ENCODE data around the gene PRCP. TPM values are rescaled to one million over a fixed set of nuclear protein-coding genes. Genes with fewer than 3 reads are reported as not detected.

PRCP gene
- polyA plus RNA-seq, 1 of the 3 experiments (the other 2 are of a cell fraction): 65.0 TPM

- Histone ChIP-seq H3F3A (replicated peaks; ENCODE audit: insufficient read depth) (no peaks in the 10 kb centered on the region), H3K9ac (no peak overlapping the region), H3K79me2 (ENCODE audit: insufficient read depth) (no peaks in the 10 kb centered on the region), H2AFZ (ENCODE audit: low read depth) (no peak overlapping the region), H3K4me1 (ENCODE audit: control insufficient read depth in 1 of 2, insufficient read depth in 2 of 2, low read depth in 1 of 2, low read length in 1 of 2) (no peaks in the 10 kb centered on the region), H3K27me3 (ENCODE audit: insufficient read depth) (no peaks in the 10 kb centered on the region), H3K36me3 (replicated peaks in 1 of 2; ENCODE audit: control insufficient read depth in 1 of 2, insufficient read depth in 2 of 2, low read length in 1 of 2) (peaks cover 13 to 17% of the 10 kb centered on the region in 2 experiments), H3K9me2 (no peaks in the 10 kb centered on the region), H3K4me2 (no peak overlapping the region), H4K20me1 (ENCODE audit: insufficient read depth) (no peaks in the 10 kb centered on the region), H3K9me3 (no peaks in the 10 kb centered on the region), H3K4me3 (ENCODE audit: low read depth in 2 of 2, low read length in 1 of 2) (no peak overlapping the region), H3K27ac (ENCODE audit: low read depth in 2 of 2, low read length in 1 of 2) (no peak overlapping the region)
- ChIA-PET CTCF (interaction anchor here (1.0 kb wide), 1 partner anchor 23 kb away, joined by 4 read pairs; no protein-coding TSS in a partner anchor), POLR2A (no interaction called here)
- TF ChIP-seq EZH2phosphoT487 (IDR thresholded peaks at IDR 0.05; ENCODE audit: borderline replicate concordance, low read depth): no peak
- no peak for TF ChIP-seq GABPA (IDR thresholded peaks at IDR 0.05; ENCODE audit: low read depth)
- DNase-seq: no peak
Measured at GRCh38 chr11:82837650-82838049, 62.6 kb downstream of the PRCP start.

GRCh38 chr11:82832983-82833382 is 67.2 kb downstream of the PRCP start:
- 93% methylated on average over 4 of the region's 4 CpGs for WGBS (ENCODE audit: low lambda C conversion rate)
- ChIA-PET POLR2A (no interaction called here), CTCF (no interaction called here)
- Histone ChIP-seq H3K4me1 (ENCODE audit: control insufficient read depth in 1 of 2, insufficient read depth in 2 of 2, low read depth in 1 of 2, low read length in 1 of 2) (no peaks in the 10 kb centered on the region), H3K27me3 (ENCODE audit: insufficient read depth) (no peaks in the 10 kb centered on the region), H3K9me2 (no peaks in the 10 kb centered on the region), H3K79me2 (ENCODE audit: insufficient read depth) (no peaks in the 10 kb centered on the region), H3K9me3 (no peaks in the 10 kb centered on the region), H2AFZ (ENCODE audit: low read depth) (no peak overlapping the region), H3K4me2 (no peak overlapping the region), H3K27ac (ENCODE audit: low read depth in 2 of 2, low read length in 1 of 2) (no peak overlapping the region), H3K9ac (no peak overlapping the region), H4K20me1 (ENCODE audit: insufficient read depth) (no peaks in the 10 kb centered on the region), H3F3A (replicated peaks; ENCODE audit: insufficient read depth) (no peaks in the 10 kb centered on the region), H3K36me3 (replicated peaks in 1 of 2; ENCODE audit: control insufficient read depth in 1 of 2, insufficient read depth in 2 of 2, low read length in 1 of 2) (peaks cover 2 to 6% of the 10 kb centered on the region in 2 experiments), H3K4me3 (ENCODE audit: low read depth in 2 of 2, low read length in 1 of 2) (no peak overlapping the region)
- DNase-seq: no peak
- TF ChIP-seq, protein P1, sequence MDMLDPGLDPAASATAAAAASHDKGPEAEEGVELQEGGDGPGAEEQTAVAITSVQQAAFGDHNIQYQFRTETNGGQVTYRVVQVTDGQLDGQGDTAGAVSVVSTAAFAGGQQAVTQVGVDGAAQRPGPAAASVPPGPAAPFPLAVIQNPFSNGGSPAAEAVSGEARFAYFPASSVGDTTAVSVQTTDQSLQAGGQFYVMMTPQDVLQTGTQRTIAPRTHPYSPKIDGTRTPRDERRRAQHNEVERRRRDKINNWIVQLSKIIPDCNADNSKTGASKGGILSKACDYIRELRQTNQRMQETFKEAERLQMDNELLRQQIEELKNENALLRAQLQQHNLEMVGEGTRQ (IDR thresholded peaks at IDR 0.05; ENCODE audit: borderline replicate concordance, low read depth, low read length): no peak
- no peak for TF ChIP-seq CHD2 (IDR thresholded peaks at IDR 0.05; ENCODE audit: low read length, partially characterized antibody)
- no peak for TF ChIP-seq FOSL2 (IDR thresholded peaks at IDR 0.05; ENCODE audit: borderline replicate concordance, low read depth)
- no peak for TF ChIP-seq TEAD4 (IDR thresholded peaks at IDR 0.05; ENCODE audit: borderline replicate concordance, insufficient read depth)
- TF ChIP-seq, protein P2, sequence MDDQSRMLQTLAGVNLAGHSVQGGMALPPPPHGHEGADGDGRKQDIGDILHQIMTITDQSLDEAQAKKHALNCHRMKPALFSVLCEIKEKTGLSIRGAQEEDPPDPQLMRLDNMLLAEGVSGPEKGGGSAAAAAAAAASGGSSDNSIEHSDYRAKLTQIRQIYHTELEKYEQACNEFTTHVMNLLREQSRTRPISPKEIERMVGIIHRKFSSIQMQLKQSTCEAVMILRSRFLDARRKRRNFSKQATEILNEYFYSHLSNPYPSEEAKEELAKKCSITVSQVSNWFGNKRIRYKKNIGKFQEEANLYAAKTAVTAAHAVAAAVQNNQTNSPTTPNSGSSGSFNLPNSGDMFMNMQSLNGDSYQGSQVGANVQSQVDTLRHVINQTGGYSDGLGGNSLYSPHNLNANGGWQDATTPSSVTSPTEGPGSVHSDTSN (IDR thresholded peaks at IDR 0.05): no peak
- no peak for TF ChIP-seq FOXM1 (IDR thresholded peaks at IDR 0.05; ENCODE audit: low read depth)
- TF ChIP-seq TCF12 (IDR thresholded peaks at IDR 0.05): no peak
- TF ChIP-seq EZH2phosphoT487 (IDR thresholded peaks at IDR 0.05; ENCODE audit: borderline replicate concordance, low read depth): no peak
- no peak for TF ChIP-seq SMC3 (IDR thresholded peaks at IDR 0.05; ENCODE audit: low read depth, low read length)
- TF ChIP-seq, protein P3, sequence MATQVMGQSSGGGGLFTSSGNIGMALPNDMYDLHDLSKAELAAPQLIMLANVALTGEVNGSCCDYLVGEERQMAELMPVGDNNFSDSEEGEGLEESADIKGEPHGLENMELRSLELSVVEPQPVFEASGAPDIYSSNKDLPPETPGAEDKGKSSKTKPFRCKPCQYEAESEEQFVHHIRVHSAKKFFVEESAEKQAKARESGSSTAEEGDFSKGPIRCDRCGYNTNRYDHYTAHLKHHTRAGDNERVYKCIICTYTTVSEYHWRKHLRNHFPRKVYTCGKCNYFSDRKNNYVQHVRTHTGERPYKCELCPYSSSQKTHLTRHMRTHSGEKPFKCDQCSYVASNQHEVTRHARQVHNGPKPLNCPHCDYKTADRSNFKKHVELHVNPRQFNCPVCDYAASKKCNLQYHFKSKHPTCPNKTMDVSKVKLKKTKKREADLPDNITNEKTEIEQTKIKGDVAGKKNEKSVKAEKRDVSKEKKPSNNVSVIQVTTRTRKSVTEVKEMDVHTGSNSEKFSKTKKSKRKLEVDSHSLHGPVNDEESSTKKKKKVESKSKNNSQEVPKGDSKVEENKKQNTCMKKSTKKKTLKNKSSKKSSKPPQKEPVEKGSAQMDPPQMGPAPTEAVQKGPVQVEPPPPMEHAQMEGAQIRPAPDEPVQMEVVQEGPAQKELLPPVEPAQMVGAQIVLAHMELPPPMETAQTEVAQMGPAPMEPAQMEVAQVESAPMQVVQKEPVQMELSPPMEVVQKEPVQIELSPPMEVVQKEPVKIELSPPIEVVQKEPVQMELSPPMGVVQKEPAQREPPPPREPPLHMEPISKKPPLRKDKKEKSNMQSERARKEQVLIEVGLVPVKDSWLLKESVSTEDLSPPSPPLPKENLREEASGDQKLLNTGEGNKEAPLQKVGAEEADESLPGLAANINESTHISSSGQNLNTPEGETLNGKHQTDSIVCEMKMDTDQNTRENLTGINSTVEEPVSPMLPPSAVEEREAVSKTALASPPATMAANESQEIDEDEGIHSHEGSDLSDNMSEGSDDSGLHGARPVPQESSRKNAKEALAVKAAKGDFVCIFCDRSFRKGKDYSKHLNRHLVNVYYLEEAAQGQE (IDR thresholded peaks at IDR 0.05; ENCODE audit: low read depth, low read length): no peak
- TF ChIP-seq ZBTB33 (IDR thresholded peaks at IDR 0.05; ENCODE audit: borderline replicate concordance, low read depth): no peak
- TF ChIP-seq MEF2A (IDR thresholded peaks at IDR 0.05; ENCODE audit: borderline replicate concordance, low read depth): no peak
- TF ChIP-seq EP300 (IDR thresholded peaks at IDR 0.05; ENCODE audit: borderline replicate concordance in 1 of 2, low read depth in 1 of 2, low read length in 1 of 2): no peak
- TF ChIP-seq ELF1 (IDR thresholded peaks at IDR 0.05): no peak
- TF ChIP-seq GABPA (IDR thresholded peaks at IDR 0.05; ENCODE audit: low read depth): no peak
- no peak for TF ChIP-seq NRF1 (IDR thresholded peaks at IDR 0.05; ENCODE audit: low read depth, low read length)

All from SK-N-SH (cell line).